Ascending aorta (tissue), 2 donors: Measurements from ENCODE around the gene NFKB1. TPM values are rescaled to one million over a fixed set of nuclear protein-coding genes. Genes with fewer than 3 reads are reported as not detected.

Source experiments
- DNase-seq, 2 donors: peaks; one replicate each; pipeline ENCODE4 v3.0.0-alpha.2; 2019; ENCODE audit warnings: low spot score in 2 of 2
- H3K27ac ChIP-seq, 2 donors: fragments of 200-600 bp; sonication (generic); one replicate each; pipeline ENCODE4 v1.5.1; 2016 to 2017; ENCODE audit warnings: mild to moderate bottlenecking in 1 of 2
- H3K27me3 ChIP-seq: fragments of 200-600 bp; sonication (generic); one replicate; pipeline ENCODE4 v1.5.1; 2017
- H3K36me3 ChIP-seq, 2 donors: fragments of 200-600 bp; sonication (generic); one replicate each; pipeline ENCODE4 v1.5.1; 2016
- H3K4me1 ChIP-seq, 2 donors: fragments of 200-600 bp; sonication (generic); one replicate each; pipeline ENCODE4 v1.5.1; 2016 to 2017; ENCODE audit warnings: mild to moderate bottlenecking in 1 of 2
- H3K4me3 ChIP-seq, 2 donors: fragments of 200-600 bp; sonication (generic); one replicate each; pipeline ENCODE4 v1.5.1; 2016 to 2017; ENCODE audit warnings: mild to moderate bottlenecking in 1 of 2
- H3K9me3 ChIP-seq, 2 donors: fragments of 200-600 bp; sonication (generic); one replicate each; pipeline ENCODE4 v1.5.1; 2016
- intact Hi-C: fragments of 100-400 bp; cut with DNase I; formaldehyde crosslinking; loops from one replicate; pipeline ENCODE4 v1.15.1; 2023
- total RNA-seq: library from RNA; depleted of rRNA; stranded (reverse); fragments of >200 nt; gene quantifications from one replicate; pipeline ENCODE4 v1.1.0, GENCODE V29; 2016
- TF ChIP-seq, protein P1 (sequence below), 3 experiments: fragments of 200-600 bp in 2 of 3; fragments of 450-650 bp in 1 of 3; sonication (generic) in 2 of 3; IDR thresholded peaks; one replicate each; pipeline ENCODE4 v1.5.1; 2016 to 2019; ENCODE audit warnings: antibody characterized with exemption in 3 of 3, mild to moderate bottlenecking in 1 of 3, moderate library complexity in 1 of 3

NFKB1 gene
- total RNA-seq, 1 donor from 2014 or later = 34.5 TPM

DNA sequence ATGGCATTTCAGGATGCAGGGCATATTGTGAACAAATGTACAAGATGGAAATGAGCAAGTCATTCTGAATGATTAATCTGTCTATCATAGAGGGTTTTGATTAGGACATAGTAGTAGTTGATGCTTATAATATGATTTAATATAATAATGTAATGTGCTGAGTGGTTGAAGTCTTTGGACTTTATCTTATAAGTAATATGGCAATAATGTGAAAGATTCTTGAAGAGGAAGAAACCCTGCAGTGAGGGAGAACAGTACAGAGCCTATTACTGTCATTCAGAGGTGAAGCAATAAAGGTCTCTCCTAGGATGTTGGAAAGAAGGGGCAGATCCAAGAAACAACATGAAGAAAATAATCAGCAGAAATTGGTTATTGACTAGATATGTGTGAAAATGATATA lies 16.6 kb downstream of the NFKB1 start:
- peaks cover 0 to 3% of the 10 kb centered on the region in 2 donors for H3K4me1 ChIP-seq
- no peaks in the 10 kb centered on the region for H3K36me3 ChIP-seq
- DNase-seq = no peak
- TF ChIP-seq, protein P1, sequence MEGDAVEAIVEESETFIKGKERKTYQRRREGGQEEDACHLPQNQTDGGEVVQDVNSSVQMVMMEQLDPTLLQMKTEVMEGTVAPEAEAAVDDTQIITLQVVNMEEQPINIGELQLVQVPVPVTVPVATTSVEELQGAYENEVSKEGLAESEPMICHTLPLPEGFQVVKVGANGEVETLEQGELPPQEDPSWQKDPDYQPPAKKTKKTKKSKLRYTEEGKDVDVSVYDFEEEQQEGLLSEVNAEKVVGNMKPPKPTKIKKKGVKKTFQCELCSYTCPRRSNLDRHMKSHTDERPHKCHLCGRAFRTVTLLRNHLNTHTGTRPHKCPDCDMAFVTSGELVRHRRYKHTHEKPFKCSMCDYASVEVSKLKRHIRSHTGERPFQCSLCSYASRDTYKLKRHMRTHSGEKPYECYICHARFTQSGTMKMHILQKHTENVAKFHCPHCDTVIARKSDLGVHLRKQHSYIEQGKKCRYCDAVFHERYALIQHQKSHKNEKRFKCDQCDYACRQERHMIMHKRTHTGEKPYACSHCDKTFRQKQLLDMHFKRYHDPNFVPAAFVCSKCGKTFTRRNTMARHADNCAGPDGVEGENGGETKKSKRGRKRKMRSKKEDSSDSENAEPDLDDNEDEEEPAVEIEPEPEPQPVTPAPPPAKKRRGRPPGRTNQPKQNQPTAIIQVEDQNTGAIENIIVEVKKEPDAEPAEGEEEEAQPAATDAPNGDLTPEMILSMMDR (IDR thresholded peaks at IDR 0.05) = no peak
- H3K27ac ChIP-seq = no peak overlapping the region
- no peaks in the 10 kb centered on the region for H3K27me3 ChIP-seq
- no peak overlapping the region for H3K4me3 ChIP-seq
- intact Hi-C loops = no loop called here
- H3K9me3 ChIP-seq = no peaks in the 10 kb centered on the region

- H3K27ac ChIP-seq = no peak overlapping the region
- TF ChIP-seq, protein P1 (IDR thresholded peaks at IDR 0.05) = no peak
- no peak overlapping the region for H3K4me3 ChIP-seq
- no peak for DNase-seq
- H3K9me3 ChIP-seq = no peaks in the 10 kb centered on the region
- peaks cover 0 to 3% of the 10 kb centered on the region in 2 donors for H3K4me1 ChIP-seq
- H3K27me3 ChIP-seq = no peaks in the 10 kb centered on the region
- intact Hi-C loops = no loop called here
- H3K36me3 ChIP-seq = no peaks in the 10 kb centered on the region
Measured at GRCh38 chr4:102518703-102519131, 17.6 kb downstream of the NFKB1 start.

GRCh38 chr4:102519925-102520324 lies 18.8 kb downstream of the NFKB1 start:
- Histone ChIP-seq H3K27me3 (no peaks in the 10 kb centered on the region), H3K4me3 (no peak overlapping the region), H3K36me3 (no peaks in the 10 kb centered on the region), H3K9me3 (no peaks in the 10 kb centered on the region), H3K27ac (no peak overlapping the region), H3K4me1 (peaks cover 0 to 3% of the 10 kb centered on the region in 2 donors)
- TF ChIP-seq, protein P1 (IDR thresholded peaks at IDR 0.05) = no peak
- no peak for DNase-seq
- intact Hi-C loops = no loop called here

GRCh38 chr4:102521570-102521969 lies 20.4 kb downstream of the NFKB1 start:
- intact Hi-C loops = no loop called here
- Histone ChIP-seq H3K36me3 (no peaks in the 10 kb centered on the region), H3K4me1 (peaks cover 0 to 3% of the 10 kb centered on the region in 2 donors), H3K4me3 (no peak overlapping the region), H3K27me3 (no peaks in the 10 kb centered on the region), H3K9me3 (no peaks in the 10 kb centered on the region), H3K27ac (no peak overlapping the region)
- no peak for DNase-seq
- TF ChIP-seq, protein P1 (IDR thresholded peaks at IDR 0.05) = no peak

DNA sequence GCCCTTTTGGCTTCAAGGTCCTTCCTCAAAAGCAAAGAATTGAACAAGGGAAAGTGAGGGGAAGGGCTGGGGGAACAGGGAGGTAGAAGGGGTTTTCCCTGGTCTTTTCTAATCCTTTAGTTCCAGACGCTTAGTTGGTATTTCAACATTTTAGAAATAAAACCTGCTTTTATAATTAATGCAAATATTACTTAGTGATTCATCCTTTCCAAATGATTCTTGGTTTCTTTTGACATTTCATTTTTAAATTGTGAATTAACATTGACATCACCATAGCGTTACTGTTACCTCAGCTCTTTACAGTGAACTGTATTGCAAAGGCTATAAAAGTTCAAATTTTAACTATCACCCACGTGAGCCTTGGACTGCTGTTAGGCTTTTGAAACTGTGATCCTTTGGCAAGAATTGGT lies 20.9 kb downstream of the NFKB1 start:
- Histone ChIP-seq H3K4me1 (peaks cover 0 to 3% of the 10 kb centered on the region in 2 donors), H3K27me3 (no peaks in the 10 kb centered on the region), H3K4me3 (no peak overlapping the region), H3K27ac (no peak overlapping the region), H3K36me3 (no peaks in the 10 kb centered on the region), H3K9me3 (no peaks in the 10 kb centered on the region)
- no peak for DNase-seq
- intact Hi-C loops = no loop called here
- TF ChIP-seq, protein P1 (IDR thresholded peaks at IDR 0.05) = no peak

DNA sequence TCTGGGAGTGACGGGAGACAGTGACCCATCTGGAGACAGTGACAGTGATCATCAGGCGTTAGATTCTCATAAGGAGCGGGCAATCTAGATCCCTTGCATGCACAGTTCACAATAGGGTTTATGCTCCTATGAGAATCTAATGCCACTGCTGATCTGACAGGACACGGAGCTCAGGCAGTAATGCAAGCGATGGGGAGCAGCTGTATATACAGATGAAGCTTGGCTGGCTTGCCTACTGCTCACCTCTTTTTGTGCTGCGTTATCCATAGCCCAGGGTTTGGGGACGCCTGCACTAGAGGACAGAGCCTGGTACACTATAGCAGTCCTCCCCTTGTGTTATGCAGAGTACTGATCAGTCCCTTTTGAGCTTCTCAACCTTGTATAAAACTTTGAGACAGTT lies 23.5 kb downstream of the NFKB1 start:
- TF ChIP-seq, protein P1 (IDR thresholded peaks at IDR 0.05) = no peak
- DNase-seq = no peak
- Histone ChIP-seq H3K36me3 (no peaks in the 10 kb centered on the region), H3K27me3 (no peaks in the 10 kb centered on the region), H3K27ac (no peak overlapping the region), H3K9me3 (no peaks in the 10 kb centered on the region), H3K4me3 (no peak overlapping the region), H3K4me1 (no peaks in the 10 kb centered on the region)
- intact Hi-C loops = no loop called here
